ENCODE results near the gene CKLF. TPM values are rescaled to one million over a fixed set of nuclear protein-coding genes. Genes with fewer than 3 reads are reported as not detected.

The CKLF gene
- total and polyA plus RNA-seq, 2 donors from 2014 or later: 28.7 to 42.4 TPM

DNA sequence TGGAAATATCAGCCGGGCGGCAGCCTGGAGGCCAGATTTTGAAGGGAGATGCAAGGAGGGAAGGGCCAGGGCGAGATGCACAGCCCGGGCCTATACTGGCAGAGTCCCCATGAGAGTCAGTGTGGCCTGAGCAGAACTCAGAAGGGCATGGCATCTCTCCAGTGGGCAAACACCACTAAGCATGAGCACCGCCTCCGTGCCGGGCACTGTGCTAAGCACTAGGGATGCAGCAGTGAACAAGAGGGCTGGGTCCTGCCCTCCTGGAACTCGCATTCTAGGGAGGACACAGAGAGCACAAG lies 35.9 kb upstream of the CKLF start:
- Histone ChIP-seq H3K27me3 (ENCODE audit: control insufficient read depth, insufficient read depth, low read length) (no peaks in the 10 kb centered on the region), H3K4me1 (ENCODE audit: control insufficient read depth in 2 of 3, insufficient read depth in 2 of 3, low read depth in 1 of 3, low read length in 3 of 3) (peaks cover 6 to 47% (median 43%) of the 10 kb centered on the region in 3 donors), H3K9ac (ENCODE audit: low read length in 3 of 3) (peak overlapping the region in 2 of 3 donors; percentile 12 to 60), H3K27ac (ENCODE audit: low read depth in 2 of 2, low read length in 2 of 2) (peak overlapping the region; percentile 89 to 93), H3K4me3 (ENCODE audit: low read length in 3 of 3) (no peak overlapping the region), H3K36me3 (ENCODE audit: control insufficient read depth in 2 of 3, insufficient read depth in 3 of 3, low read length in 3 of 3) (peaks cover 2 to 11% (median 3%) of the 10 kb centered on the region in 3 donors), H3K9me3 (ENCODE audit: control insufficient read depth in 2 of 3, insufficient read depth in 1 of 3, low read length in 3 of 3) (no peaks in the 10 kb centered on the region)
- FAIRE-seq (no peak), DNase-seq (no peak)
- TF ChIP-seq, protein P1, sequence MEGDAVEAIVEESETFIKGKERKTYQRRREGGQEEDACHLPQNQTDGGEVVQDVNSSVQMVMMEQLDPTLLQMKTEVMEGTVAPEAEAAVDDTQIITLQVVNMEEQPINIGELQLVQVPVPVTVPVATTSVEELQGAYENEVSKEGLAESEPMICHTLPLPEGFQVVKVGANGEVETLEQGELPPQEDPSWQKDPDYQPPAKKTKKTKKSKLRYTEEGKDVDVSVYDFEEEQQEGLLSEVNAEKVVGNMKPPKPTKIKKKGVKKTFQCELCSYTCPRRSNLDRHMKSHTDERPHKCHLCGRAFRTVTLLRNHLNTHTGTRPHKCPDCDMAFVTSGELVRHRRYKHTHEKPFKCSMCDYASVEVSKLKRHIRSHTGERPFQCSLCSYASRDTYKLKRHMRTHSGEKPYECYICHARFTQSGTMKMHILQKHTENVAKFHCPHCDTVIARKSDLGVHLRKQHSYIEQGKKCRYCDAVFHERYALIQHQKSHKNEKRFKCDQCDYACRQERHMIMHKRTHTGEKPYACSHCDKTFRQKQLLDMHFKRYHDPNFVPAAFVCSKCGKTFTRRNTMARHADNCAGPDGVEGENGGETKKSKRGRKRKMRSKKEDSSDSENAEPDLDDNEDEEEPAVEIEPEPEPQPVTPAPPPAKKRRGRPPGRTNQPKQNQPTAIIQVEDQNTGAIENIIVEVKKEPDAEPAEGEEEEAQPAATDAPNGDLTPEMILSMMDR (IDR thresholded peaks at IDR 0.05; ENCODE audit: borderline replicate concordance, extremely low read depth, insufficient read depth): no peak
- intact Hi-C loops (cut with DNase I): no loop called here

DNA sequence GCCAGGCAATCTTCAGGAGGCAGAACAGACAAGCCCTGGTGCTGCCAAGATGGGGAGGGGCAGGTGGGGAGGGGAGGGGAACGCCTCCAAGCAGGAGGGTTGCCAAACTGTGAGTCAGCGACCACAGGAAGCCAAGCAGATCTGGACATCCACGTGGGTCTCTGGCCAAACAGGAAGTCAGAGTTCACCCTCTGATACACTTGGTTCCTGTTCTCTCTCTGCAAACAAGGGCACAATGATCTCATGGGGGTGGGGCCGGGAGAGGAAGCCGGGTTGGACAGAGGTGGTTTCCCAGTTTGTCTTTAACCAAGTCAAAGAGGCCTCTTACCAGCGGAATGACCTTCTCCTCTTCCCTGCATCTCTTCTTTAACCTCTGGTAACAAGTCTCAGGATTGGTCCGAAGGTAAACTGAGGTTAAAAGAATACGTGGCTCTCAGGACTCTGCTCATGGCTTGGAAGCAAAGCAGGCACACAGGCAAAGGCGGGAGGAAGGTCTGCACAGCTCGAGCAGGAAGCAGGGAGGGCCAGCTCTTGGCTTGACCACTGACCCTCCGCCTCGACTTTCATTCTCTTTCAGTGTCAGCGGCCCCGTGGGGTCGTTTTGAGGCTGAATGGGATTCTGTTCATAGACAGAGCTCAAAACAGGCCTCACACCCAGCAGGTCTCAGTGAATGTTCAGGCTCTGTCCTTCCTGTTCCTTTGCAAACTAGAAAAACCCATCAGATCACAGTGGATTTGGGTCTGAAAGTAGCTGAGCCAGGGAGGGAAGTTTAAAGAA lies 35.4 kb upstream of the CKLF start:
- H3K4me3 ChIP-seq (ENCODE audit: low read length in 3 of 3): peak overlapping the region in 2 of 3 donors; percentile 18 to 27
- H3K27ac ChIP-seq (ENCODE audit: low read depth in 2 of 2, low read length in 2 of 2): peak overlapping the region; percentile 96 to 98
- H3K27me3 ChIP-seq (ENCODE audit: control insufficient read depth, insufficient read depth, low read length): no peaks in the 10 kb centered on the region
- H3K9me3 ChIP-seq (ENCODE audit: control insufficient read depth in 2 of 3, insufficient read depth in 1 of 3, low read length in 3 of 3): no peaks in the 10 kb centered on the region
- peaks cover 2 to 16% (median 3%) of the 10 kb centered on the region in 3 donors for H3K36me3 ChIP-seq (ENCODE audit: control insufficient read depth in 2 of 3, insufficient read depth in 3 of 3, low read length in 3 of 3)
- H3K9ac ChIP-seq (ENCODE audit: low read length in 3 of 3): peak overlapping the region in 2 of 3 donors; percentile 34 to 87
- intact Hi-C loops (cut with DNase I): no loop called here
- peaks cover 6 to 43% (median 37%) of the 10 kb centered on the region in 3 donors for H3K4me1 ChIP-seq (ENCODE audit: control insufficient read depth in 2 of 3, insufficient read depth in 2 of 3, low read depth in 1 of 3, low read length in 3 of 3)
- peak; percentile 72 to 98 (median 82) for DNase-seq
- TF ChIP-seq, protein P1 (IDR thresholded peaks at IDR 0.05; ENCODE audit: borderline replicate concordance, extremely low read depth, insufficient read depth): no peak
- peak; percentile 68 for FAIRE-seq

DNA sequence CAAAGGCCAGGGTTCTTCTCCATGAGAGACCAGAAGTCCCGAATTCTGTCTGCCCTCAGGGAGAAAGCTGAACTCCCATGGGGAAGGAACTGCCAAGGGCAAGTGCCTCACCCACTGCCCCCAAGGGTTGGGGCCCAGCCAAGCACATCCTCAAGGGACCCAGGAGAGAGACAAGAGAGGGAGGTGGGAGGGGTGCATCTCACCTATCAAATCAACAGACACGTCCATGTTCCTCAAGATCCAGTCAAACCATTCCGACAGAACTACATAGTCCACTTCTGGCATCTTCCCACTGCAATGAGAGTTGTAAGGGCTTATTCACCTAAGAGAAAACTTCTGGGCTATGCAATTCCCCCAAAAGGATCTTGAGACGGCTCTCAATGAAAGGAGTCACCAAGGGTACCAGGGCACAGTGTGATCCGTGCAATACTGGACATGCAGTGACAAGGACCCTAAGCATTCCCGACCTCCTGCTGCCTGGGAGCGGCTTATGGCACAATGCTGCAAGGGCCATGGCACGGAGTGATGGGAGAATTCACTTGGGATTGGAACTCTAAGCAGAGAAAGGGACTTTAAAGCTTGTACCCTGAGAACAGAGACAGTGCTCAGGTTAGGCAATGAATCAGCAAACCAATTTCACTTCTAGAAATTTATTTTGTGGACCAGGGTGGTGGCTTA lies 34.7 kb upstream of the CKLF start:
- H3K9ac ChIP-seq (ENCODE audit: low read length in 3 of 3): peak overlapping the region in 1 of 3 donors; percentile 87

More for the DNA sequence above, 34.7 kb upstream of the CKLF start:
- TF ChIP-seq, protein P1 (IDR thresholded peaks at IDR 0.05; ENCODE audit: borderline replicate concordance, extremely low read depth, insufficient read depth): no peak
- peak overlapping the region in 1 of 3 donors; percentile 27 for H3K4me3 ChIP-seq (ENCODE audit: low read length in 3 of 3)
- H3K9me3 ChIP-seq (ENCODE audit: control insufficient read depth in 2 of 3, insufficient read depth in 1 of 3, low read length in 3 of 3): no peaks in the 10 kb centered on the region
- no peaks in the 10 kb centered on the region for H3K27me3 ChIP-seq (ENCODE audit: control insufficient read depth, insufficient read depth, low read length)
- H3K27ac ChIP-seq (ENCODE audit: low read depth in 2 of 2, low read length in 2 of 2): peak overlapping the region; percentile 96 to 98
- FAIRE-seq (no peak), DNase-seq (no peak)
- intact Hi-C loops (cut with DNase I): no loop called here
- H3K36me3 ChIP-seq (ENCODE audit: control insufficient read depth in 2 of 3, insufficient read depth in 3 of 3, low read length in 3 of 3): peaks cover 2 to 16% (median 3%) of the 10 kb centered on the region in 3 donors
- peaks cover 6 to 40% (median 34%) of the 10 kb centered on the region in 3 donors for H3K4me1 ChIP-seq (ENCODE audit: control insufficient read depth in 2 of 3, insufficient read depth in 2 of 3, low read depth in 1 of 3, low read length in 3 of 3)
